CD14-positive monocyte (primary cell): Measurements from ENCODE around the gene SH3YL1. TPM values are rescaled to one million over a fixed set of nuclear protein-coding genes. Genes with fewer than 3 reads are reported as not detected.

Source experiments
- DNase-seq, 3 donors: peaks; one replicate each; pipeline ENCODE4 v3.0.0-alpha.2; 2011 to 2022
- H2AFZ ChIP-seq: 2 replicates; pipeline ENCODE4 v1.6.0; 2012; ENCODE audit warnings: mild to moderate bottlenecking, low read depth, low read length, inconsistent platforms; ENCODE audit not compliant: insufficient read depth, poor library complexity, severe bottlenecking
- H3K27ac ChIP-seq, 2 donors: 1 replicate in 1 of 2; 2 replicates in 1 of 2; pipeline ENCODE4 v1.5.1; 2012 to 2013; ENCODE audit warnings: low read length in 2 of 2, control low read depth in 1 of 2, inconsistent platforms in 1 of 2, low read depth in 1 of 2, mild to moderate bottlenecking in 1 of 2
- H3K27me3 ChIP-seq, 2 donors: one replicate each; pipeline versions ENCODE4 v1.6.0 to v1.6.1; 2011 to 2013; ENCODE audit warnings: low read length in 2 of 2; ENCODE audit not compliant: control insufficient read depth in 2 of 2, insufficient read depth in 2 of 2
- H3K36me3 ChIP-seq, 2 donors: replicated peaks in 1 of 2; 1 replicate in 1 of 2; 2 replicates in 1 of 2; pipeline versions ENCODE4 v1.5.1 to v1.6.1; 2012 to 2013; ENCODE audit warnings: low read length in 2 of 2, control low read depth in 1 of 2, inconsistent platforms in 1 of 2, mild to moderate bottlenecking in 1 of 2; ENCODE audit not compliant: insufficient read depth in 2 of 2, control insufficient read depth in 1 of 2
- H3K4me1 ChIP-seq, 2 donors: 1 replicate in 1 of 2; 2 replicates in 1 of 2; pipeline versions ENCODE4 v1.5.1 to v1.6.1; 2012 to 2013; ENCODE audit warnings: low read length in 2 of 2, control low read depth in 1 of 2, inconsistent platforms in 1 of 2, mild to moderate bottlenecking in 1 of 2, moderate library complexity in 1 of 2; ENCODE audit not compliant: insufficient read depth in 2 of 2, control insufficient read depth in 1 of 2
- H3K4me2 ChIP-seq: replicated peaks from 2 replicates; pipeline ENCODE3; 2012; ENCODE audit warnings: low read length, moderate library complexity, mild to moderate bottlenecking; ENCODE audit not compliant: poor library complexity, severe bottlenecking; ENCODE audit errors: extremely low read depth
- H3K4me3 ChIP-seq, 3 experiments: fragments of 200-600 bp in 1 of 3; sonication (generic) in 1 of 3; replicated peaks in 1 of 3; 1 replicate in 2 of 3; 2 replicates in 1 of 3; pipeline ENCODE4 v1.5.1; 2011 to 2013; ENCODE audit warnings: low read length in 3 of 3, mild to moderate bottlenecking in 3 of 3, control low read depth in 2 of 3, low read depth in 2 of 3, inconsistent platforms in 1 of 3, moderate library complexity in 1 of 3
- H3K79me2 ChIP-seq: 2 replicates; pipeline ENCODE4 v1.6.0; 2012; ENCODE audit warnings: mild to moderate bottlenecking, control low read depth, inconsistent platforms, low read length, moderate library complexity; ENCODE audit not compliant: insufficient read depth
- H3K9ac ChIP-seq: 2 replicates; pipeline ENCODE4 v1.6.0; 2017; ENCODE audit warnings: low read length, mild to moderate bottlenecking; ENCODE audit not compliant: insufficient read depth, poor library complexity, severe bottlenecking
- H3K9me3 ChIP-seq, 2 donors: replicated peaks in 1 of 2; 1 replicate in 1 of 2; 2 replicates in 1 of 2; pipeline versions ENCODE4 v1.5.1 to v1.6.1; 2012 to 2013; ENCODE audit warnings: low read length in 2 of 2, control low read depth in 1 of 2; ENCODE audit not compliant: control insufficient read depth in 1 of 2, insufficient read depth in 1 of 2
- H4K20me1 ChIP-seq: 2 replicates; pipeline ENCODE4 v1.6.0; 2012; ENCODE audit warnings: mild to moderate bottlenecking, low read length, control low read depth, moderate library complexity; ENCODE audit not compliant: insufficient read depth
- H3K27ac Mint-ChIP-seq, 7 donors: one replicate each; pipeline ENCODE4 v1.8.0; 2020; ENCODE audit warnings: mild to moderate bottlenecking in 7 of 7, mixed read lengths in 7 of 7, moderate library complexity in 6 of 7, inconsistent platforms in 2 of 7
- H3K27me3 Mint-ChIP-seq, 3 donors: one replicate each; pipeline ENCODE4 v1.8.0; 2021 to 2022; ENCODE audit warnings: low read depth in 3 of 3, mild to moderate bottlenecking in 3 of 3, mixed read lengths in 3 of 3, moderate library complexity in 3 of 3, inconsistent platforms in 1 of 3
- H3K36me3 Mint-ChIP-seq, 2 donors: one replicate each; pipeline ENCODE4 v1.8.0; 2020; ENCODE audit warnings: mixed read lengths in 2 of 2, inconsistent platforms in 1 of 2, mild to moderate bottlenecking in 1 of 2
- H3K4me1 Mint-ChIP-seq: one replicate; pipeline ENCODE4 v1.8.0; 2020; ENCODE audit warnings: mild to moderate bottlenecking, mixed read lengths
- H3K4me3 Mint-ChIP-seq, 2 donors: one replicate each; pipeline ENCODE4 v1.8.0; 2020; ENCODE audit warnings: mild to moderate bottlenecking in 2 of 2, mixed read lengths in 2 of 2, moderate library complexity in 1 of 2
- H3K9me3 Mint-ChIP-seq, 7 donors: one replicate each; pipeline ENCODE4 v1.8.0; 2020 to 2022; ENCODE audit warnings: mixed read lengths in 7 of 7, mild to moderate bottlenecking in 6 of 7, moderate library complexity in 6 of 7, inconsistent platforms in 2 of 7
- CTCF ChIP-seq: fragments of 200-600 bp; IDR thresholded peaks from one replicate; pipeline ENCODE4 v1.8.0; 2022; ENCODE audit warnings: antibody characterized with exemption, mild to moderate bottlenecking
- WGBS: methylation state at CpG from one replicate; pipeline ENCODE4 v1.1.5; 2013; ENCODE audit warnings: missing lambda C conversion rate; ENCODE audit not compliant: insufficient coverage; 5-methylcytosine and 5-hydroxymethylcytosine counted together
- intact Hi-C, 2 donors: fragments of 100-400 bp; cut with micrococcal nuclease; formaldehyde crosslinking; loops; one replicate each; pipeline versions ENCODE4 v1.15.0 to v1.15.1; 2023
- polyA plus RNA-seq, 3 donors: library from polyadenylated mRNA; depleted of rRNA in 1 of 3; unstranded in 2 of 3; stranded (reverse) in 1 of 3; fragments of 300-500 nt in 2 of 3; fragments of >200 nt in 1 of 3; fragmentation: Illumina TruSeq in 2 of 3; gene quantifications; 1 replicate in 2 of 3; 2 replicates in 1 of 3; pipeline ENCODE4 v1.2.3, GENCODE V29; 2012 to 2021

Gene SH3YL1
- polyA plus RNA-seq, 3 donors: 2.4 to 11.7 (median 4.0) TPM

DNA sequence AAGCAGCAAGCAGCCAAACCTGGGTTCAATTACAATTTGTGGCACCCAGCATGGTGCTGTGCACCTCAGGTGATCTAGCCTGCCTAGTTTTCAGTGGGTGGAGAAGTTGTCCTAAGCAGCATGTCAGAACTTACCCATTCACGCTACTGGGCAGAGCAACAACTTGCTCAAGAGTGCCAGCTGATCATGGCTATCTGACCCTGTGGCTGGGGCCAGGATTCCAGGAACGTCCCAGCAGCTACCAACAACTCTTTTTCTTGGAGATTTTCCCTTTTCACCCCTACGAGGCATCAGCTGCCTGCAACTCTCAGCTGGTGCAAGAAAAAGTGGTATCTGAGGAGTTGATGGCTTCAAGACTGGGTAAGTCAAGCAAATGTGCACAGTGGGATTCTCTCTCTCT is 83.5 kb downstream of the SH3YL1 start:
- no peak overlapping the region for H3K9ac ChIP-seq
- no peaks in the 10 kb centered on the region for H3K4me1 ChIP-seq
- no peak overlapping the region for H3K4me3 ChIP-seq
- Mint-ChIP-seq H3K4me3 (no peak overlapping the region), H3K9me3 (peaks cover 0 to 10% (median 4%) of the 10 kb centered on the region in 7 donors), H3K4me1 (no peaks in the 10 kb centered on the region), H3K27ac (no peak overlapping the region), H3K36me3 (no peaks in the 10 kb centered on the region), H3K27me3 (peaks cover 0 to 2% (median 0%) of the 10 kb centered on the region in 3 donors)
- WGBS: 100% methylated on average over 1 of the region's 3 CpGs
- H3K79me2 ChIP-seq: no peaks in the 10 kb centered on the region
- no peaks in the 10 kb centered on the region for H3K27me3 ChIP-seq
- intact Hi-C loops: no loop called here
- peaks cover 5 to 7% of the 10 kb centered on the region in 2 donors for H3K9me3 ChIP-seq
- no peak overlapping the region for H3K27ac ChIP-seq
- H3K4me2 ChIP-seq: no peak overlapping the region
- H3K36me3 ChIP-seq: no peaks in the 10 kb centered on the region
- TF ChIP-seq CTCF: no peak
- no peaks in the 10 kb centered on the region for H4K20me1 ChIP-seq
- no peak overlapping the region for H2AFZ ChIP-seq
- DNase-seq: no peak

- no peaks in the 10 kb centered on the region for H3K36me3 ChIP-seq
- no peaks in the 10 kb centered on the region for H4K20me1 ChIP-seq
- DNase-seq: no peak
- Mint-ChIP-seq H3K36me3 (no peaks in the 10 kb centered on the region), H3K27me3 (peaks cover 0 to 2% (median 0%) of the 10 kb centered on the region in 3 donors), H3K9me3 (peaks cover 0 to 10% (median 4%) of the 10 kb centered on the region in 7 donors), H3K27ac (no peak overlapping the region), H3K4me3 (no peak overlapping the region), H3K4me1 (no peaks in the 10 kb centered on the region)
- H3K79me2 ChIP-seq: no peaks in the 10 kb centered on the region
- H2AFZ ChIP-seq: no peak overlapping the region
- no peak overlapping the region for H3K9ac ChIP-seq
- no peaks in the 10 kb centered on the region for H3K4me1 ChIP-seq
- no peak overlapping the region for H3K27ac ChIP-seq
- TF ChIP-seq CTCF: no peak
- H3K4me3 ChIP-seq: no peak overlapping the region
- no peak overlapping the region for H3K4me2 ChIP-seq
- H3K9me3 ChIP-seq: peaks cover 5 to 7% of the 10 kb centered on the region in 2 donors
- intact Hi-C loops: no loop called here
- no peaks in the 10 kb centered on the region for H3K27me3 ChIP-seq
Measured at GRCh38 chr2:179886-180285, 83.9 kb downstream of the SH3YL1 start.
